ENCODE data around the gene ZNF154.
"Not testable (repeated sequence)": the region's sequence is repeated elsewhere in the genome, so short reads cannot be mapped to it uniquely, and the experiment has no call there.

ZNF154 gene

GRCh38 chr19:57746580-57747471, 37.8 kb upstream of the ZNF154 start, which contains the start of gene ZNF776:
TSS of gene ZNF776 (plus strand) at chr19:57746815. CDS start at chr19:57747059, 244 bp downstream.
- peak; percentile 59 for DNase-seq (ENCODE audit: low read depth)
- no peak for TF ChIP-seq CTCF (IDR thresholded peaks at IDR 0.05; ENCODE audit: control insufficient read depth, insufficient read depth, low read depth, low read length, missing control alignments)
- H3K4me3 ChIP-seq (ENCODE audit: control insufficient read depth, low read depth, low read length) = peak within 1 kb of the TSS; percentile 99

GRCh38 chr19:57738770-57739169, 29.8 kb upstream of the ZNF154 start:
- not testable (repeated sequence) for DNase-seq (ENCODE audit: low read depth); H3K4me3 ChIP-seq (ENCODE audit: control insufficient read depth, low read depth, low read length)

GRCh38 chr19:57738320-57738719, 29.3 kb upstream of the ZNF154 start:
- not testable (repeated sequence) for H3K4me3 ChIP-seq (ENCODE audit: control insufficient read depth, low read depth, low read length)
- DNase-seq (ENCODE audit: low read depth) = peak; percentile 10
- TF ChIP-seq CTCF (IDR thresholded peaks at IDR 0.05; ENCODE audit: control insufficient read depth, insufficient read depth, low read depth, low read length, missing control alignments) = peak; percentile 56

GRCh38 chr19:57720878-57721277, 11.9 kb upstream of the ZNF154 start:
- no peak for TF ChIP-seq CTCF (IDR thresholded peaks at IDR 0.05; ENCODE audit: control insufficient read depth, insufficient read depth, low read depth, low read length, missing control alignments)
- no peak for DNase-seq (ENCODE audit: low read depth)
- H3K4me3 ChIP-seq (ENCODE audit: control insufficient read depth, low read depth, low read length) = no peak overlapping the region

GRCh38 chr19:57719901-57720519, 11.0 kb upstream of the ZNF154 start:
- TF ChIP-seq CTCF (IDR thresholded peaks at IDR 0.05; ENCODE audit: control insufficient read depth, insufficient read depth, low read depth, low read length, missing control alignments) = no peak
- no peak for DNase-seq (ENCODE audit: low read depth)
- no peak overlapping the region for H3K4me3 ChIP-seq (ENCODE audit: control insufficient read depth, low read depth, low read length)

GRCh38 chr19:57719424-57719823, 10.4 kb upstream of the ZNF154 start:
- DNase-seq (ENCODE audit: low read depth) = no peak
- no peak for TF ChIP-seq CTCF (IDR thresholded peaks at IDR 0.05; ENCODE audit: control insufficient read depth, insufficient read depth, low read depth, low read length, missing control alignments)
- H3K4me3 ChIP-seq (ENCODE audit: control insufficient read depth, low read depth, low read length) = no peak overlapping the region

GRCh38 chr19:57712222-57712621, 3.2 kb upstream of the ZNF154 start:
- H3K4me3 ChIP-seq (ENCODE audit: control insufficient read depth, low read depth, low read length) = no peak overlapping the region
- DNase-seq (ENCODE audit: low read depth) = no peak
- TF ChIP-seq CTCF (IDR thresholded peaks at IDR 0.05; ENCODE audit: control insufficient read depth, insufficient read depth, low read depth, low read length, missing control alignments) = no peak
